Measurements from ENCODE around the gene PNRC2.
A peak's percentile ranks its signal among the peaks of the same experiment; 100 is the strongest.
"Not testable (repeated sequence)": the region's sequence is repeated elsewhere in the genome, so short reads cannot be mapped to it uniquely, and the experiment has no call there.

Gene PNRC2

GRCh38 chr1:23957096-23957495, 2.5 kb upstream of the PNRC2 start:
- DNase-seq = no peak

GRCh38 chr1:23958040-23958809, 1.4 kb upstream of the PNRC2 start:
- DNase-seq = not testable (repeated sequence)

- DNase-seq = peak; percentile 91
Measured at GRCh38 chr1:23958810-23959460, 693 bp upstream of the PNRC2 start.

- no peak for DNase-seq
Measured at GRCh38 chr1:23960291-23961020, 828 bp downstream of the PNRC2 start.

GRCh38 chr1:23963617-23964234, 4.1 kb downstream of the PNRC2 start:
- DNase-seq = no peak

- DNase-seq = no peak
Measured at GRCh38 chr1:23964235-23964668, 4.6 kb downstream of the PNRC2 start.

- DNase-seq = no peak
Measured at GRCh38 chr1:23964790-23965740, 5.4 kb downstream of the PNRC2 start.

- DNase-seq = no peak
Measured at GRCh38 chr1:23966973-23967493, 7.4 kb downstream of the PNRC2 start.

- DNase-seq = no peak
Measured at GRCh38 chr1:23967871-23968270, 8.2 kb downstream of the PNRC2 start.

GRCh38 chr1:23977187-23977853, 17.7 kb downstream of the PNRC2 start:
- no peak for DNase-seq

- DNase-seq = no peak
Measured at GRCh38 chr1:23977854-23978191, 18.2 kb downstream of the PNRC2 start.

GRCh38 chr1:23978805-23979204, 19.2 kb downstream of the PNRC2 start:
- no peak for DNase-seq

GRCh38 chr1:23979387-23979880, 19.8 kb downstream of the PNRC2 start:
- DNase-seq = no peak

- DNase-seq = peak; percentile 97
Measured at GRCh38 chr1:23979881-23980727, 20.5 kb downstream of the PNRC2 start, which contains the start of gene SRSF10. Gene SRSF10, minus strand, starts transcription at chr1:23980327. Its CDS starts 72 bp downstream, at chr1:23980255.

- DNase-seq = peak; percentile 72
Measured at GRCh38 chr1:23980728-23981070, 21.1 kb downstream of the PNRC2 start.

- DNase-seq = no peak
Measured at GRCh38 chr1:23984417-23985186, 25.0 kb downstream of the PNRC2 start.

GRCh38 chr1:23987038-23987437, 27.4 kb downstream of the PNRC2 start:
- DNase-seq = not testable (repeated sequence)

GRCh38 chr1:23989263-23989662, 29.6 kb downstream of the PNRC2 start:
- DNase-seq = no peak

GRCh38 chr1:23992011-23992410, 32.4 kb downstream of the PNRC2 start:
- DNase-seq = not testable (repeated sequence)
